ENCODE data around the gene PC. TPM values are rescaled to one million over a fixed set of nuclear protein-coding genes. Genes with fewer than 3 reads are reported as not detected.

Gene PC
- polyA plus RNA-seq, 3 donors = 4.6 to 7.1 (median 6.0) TPM

GRCh38 chr11:66937193-66937733 is 20.9 kb downstream of the PC start:
- Histone ChIP-seq H3K9me3 (replicated peaks in 1 of 2; ENCODE audit: control insufficient read depth in 1 of 2, insufficient read depth in 1 of 2, low read length in 2 of 2) (no peaks in the 10 kb centered on the region), H2AFZ (ENCODE audit: insufficient read depth, low read depth, low read length, poor library complexity, severe bottlenecking) (no peak overlapping the region), H3K36me3 (replicated peaks in 1 of 2; ENCODE audit: control insufficient read depth in 1 of 2, insufficient read depth in 2 of 2, low read length in 2 of 2) (no peaks in the 10 kb centered on the region), H3K4me2 (replicated peaks; ENCODE audit: extremely low read depth, low read length, poor library complexity, severe bottlenecking) (no peak overlapping the region), H3K4me1 (ENCODE audit: control insufficient read depth in 1 of 2, insufficient read depth in 2 of 2, low read length in 2 of 2) (no peaks in the 10 kb centered on the region), H4K20me1 (ENCODE audit: insufficient read depth, low read length) (no peaks in the 10 kb centered on the region), H3K79me2 (ENCODE audit: insufficient read depth, low read length) (no peaks in the 10 kb centered on the region), H3K4me3 (replicated peaks in 1 of 3; ENCODE audit: low read depth in 2 of 3, low read length in 3 of 3) (no peak overlapping the region), H3K27me3 (ENCODE audit: control insufficient read depth in 2 of 2, insufficient read depth in 2 of 2, low read length in 2 of 2) (no peaks in the 10 kb centered on the region), H3K27ac (ENCODE audit: low read depth in 1 of 2, low read length in 2 of 2) (no peak overlapping the region), H3K9ac (ENCODE audit: insufficient read depth, low read length, poor library complexity, severe bottlenecking) (no peak overlapping the region)
- no peak for DNase-seq
- no peak overlapping the region for H3K4me3 Mint-ChIP-seq
- peaks cover under 1 to 3% of the 10 kb centered on the region in 2 donors for H3K36me3 Mint-ChIP-seq
- peak overlapping the region in 1 of 7 donors; percentile 13 for H3K27ac Mint-ChIP-seq
- H3K4me1 Mint-ChIP-seq = peaks cover 3% of the 10 kb centered on the region
- no CpG with 5 or more reads among the region's 1 CpG for WGBS (ENCODE audit: insufficient coverage)
- H3K27me3 Mint-ChIP-seq (ENCODE audit: low read depth in 3 of 3) = peaks cover 2 to 15% (median 10%) of the 10 kb centered on the region in 3 donors
- intact Hi-C loops (cut with micrococcal nuclease) = no loop called here
- H3K9me3 Mint-ChIP-seq = no peaks in the 10 kb centered on the region
- TF ChIP-seq, protein P1, sequence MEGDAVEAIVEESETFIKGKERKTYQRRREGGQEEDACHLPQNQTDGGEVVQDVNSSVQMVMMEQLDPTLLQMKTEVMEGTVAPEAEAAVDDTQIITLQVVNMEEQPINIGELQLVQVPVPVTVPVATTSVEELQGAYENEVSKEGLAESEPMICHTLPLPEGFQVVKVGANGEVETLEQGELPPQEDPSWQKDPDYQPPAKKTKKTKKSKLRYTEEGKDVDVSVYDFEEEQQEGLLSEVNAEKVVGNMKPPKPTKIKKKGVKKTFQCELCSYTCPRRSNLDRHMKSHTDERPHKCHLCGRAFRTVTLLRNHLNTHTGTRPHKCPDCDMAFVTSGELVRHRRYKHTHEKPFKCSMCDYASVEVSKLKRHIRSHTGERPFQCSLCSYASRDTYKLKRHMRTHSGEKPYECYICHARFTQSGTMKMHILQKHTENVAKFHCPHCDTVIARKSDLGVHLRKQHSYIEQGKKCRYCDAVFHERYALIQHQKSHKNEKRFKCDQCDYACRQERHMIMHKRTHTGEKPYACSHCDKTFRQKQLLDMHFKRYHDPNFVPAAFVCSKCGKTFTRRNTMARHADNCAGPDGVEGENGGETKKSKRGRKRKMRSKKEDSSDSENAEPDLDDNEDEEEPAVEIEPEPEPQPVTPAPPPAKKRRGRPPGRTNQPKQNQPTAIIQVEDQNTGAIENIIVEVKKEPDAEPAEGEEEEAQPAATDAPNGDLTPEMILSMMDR (IDR thresholded peaks at IDR 0.05) = no peak

DNA sequence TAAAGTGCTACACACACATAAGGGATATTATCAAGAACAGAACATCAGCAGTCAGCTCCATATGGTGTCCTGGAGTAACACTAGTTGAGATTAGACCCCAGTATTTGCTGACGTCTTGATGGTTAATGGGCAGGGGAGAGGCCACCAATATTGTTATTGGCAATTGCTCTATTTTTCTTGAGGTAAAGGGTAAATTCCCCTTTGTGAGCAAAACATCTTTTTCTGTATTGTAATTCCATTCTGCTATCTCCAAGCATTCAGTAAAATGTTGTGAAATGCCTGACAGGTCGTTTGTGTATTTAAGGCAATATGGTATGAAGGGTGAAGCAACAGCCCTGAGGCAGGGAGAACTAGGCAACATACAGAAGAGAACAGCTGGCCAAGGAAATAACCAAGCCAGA is 21.9 kb downstream of the PC start:
- no CpG with 5 or more reads among the region's 2 CpGs for WGBS (ENCODE audit: insufficient coverage)

More for the DNA sequence above, 21.9 kb downstream of the PC start:
- Mint-ChIP-seq H3K27me3 (ENCODE audit: low read depth in 3 of 3) (peaks cover 2 to 15% (median 10%) of the 10 kb centered on the region in 3 donors), H3K27ac (no peak overlapping the region), H3K4me1 (peaks cover 3% of the 10 kb centered on the region), H3K36me3 (no peaks in the 10 kb centered on the region), H3K9me3 (no peaks in the 10 kb centered on the region), H3K4me3 (no peak overlapping the region)
- no peak for DNase-seq
- Histone ChIP-seq H3K27me3 (ENCODE audit: control insufficient read depth in 2 of 2, insufficient read depth in 2 of 2, low read length in 2 of 2) (no peaks in the 10 kb centered on the region), H3K79me2 (ENCODE audit: insufficient read depth, low read length) (no peaks in the 10 kb centered on the region), H3K4me1 (ENCODE audit: control insufficient read depth in 1 of 2, insufficient read depth in 2 of 2, low read length in 2 of 2) (no peaks in the 10 kb centered on the region), H3K4me2 (replicated peaks; ENCODE audit: extremely low read depth, low read length, poor library complexity, severe bottlenecking) (no peak overlapping the region), H3K27ac (ENCODE audit: low read depth in 1 of 2, low read length in 2 of 2) (no peak overlapping the region), H3K4me3 (replicated peaks in 1 of 3; ENCODE audit: low read depth in 2 of 3, low read length in 3 of 3) (no peak overlapping the region), H3K9me3 (replicated peaks in 1 of 2; ENCODE audit: control insufficient read depth in 1 of 2, insufficient read depth in 1 of 2, low read length in 2 of 2) (no peaks in the 10 kb centered on the region), H2AFZ (ENCODE audit: insufficient read depth, low read depth, low read length, poor library complexity, severe bottlenecking) (no peak overlapping the region), H4K20me1 (ENCODE audit: insufficient read depth, low read length) (no peaks in the 10 kb centered on the region), H3K36me3 (replicated peaks in 1 of 2; ENCODE audit: control insufficient read depth in 1 of 2, insufficient read depth in 2 of 2, low read length in 2 of 2) (no peaks in the 10 kb centered on the region), H3K9ac (ENCODE audit: insufficient read depth, low read length, poor library complexity, severe bottlenecking) (no peak overlapping the region)
- TF ChIP-seq, protein P1 (IDR thresholded peaks at IDR 0.05) = no peak
- intact Hi-C loops (cut with micrococcal nuclease) = no loop called here
